ENCODE measurements around the gene RETN.

The RETN gene

GRCh38 chr19:7668842-7669241 is at the start of gene RETN:
Gene RETN (plus strand): TSS chr19:7669049. CDS start chr19:7669327, 278 bp downstream.
- no peaks in the 10 kb centered on the region for H3K9me3 ChIP-seq (ENCODE audit: insufficient read depth, low read depth, low read length)
- no peaks in the 10 kb centered on the region for H3K4me1 ChIP-seq (ENCODE audit: insufficient read depth, low read length)
- no peak within 1 kb of the TSS for H3K9ac ChIP-seq (ENCODE audit: low read depth, low read length)
- H3K27ac ChIP-seq (ENCODE audit: low read length) = no peak within 1 kb of the TSS
- H3K4me3 ChIP-seq (ENCODE audit: low read length) = peak within 1 kb of the TSS; percentile 48
- H3K36me3 ChIP-seq (ENCODE audit: insufficient read depth, low read depth, low read length) = no peaks in the 10 kb centered on the region
- peaks cover 62% of the 10 kb centered on the region for H3K27me3 ChIP-seq (ENCODE audit: insufficient read depth, low read length)

- H3K27ac ChIP-seq (ENCODE audit: low read length) = no peak overlapping the region
- H3K27me3 ChIP-seq (ENCODE audit: insufficient read depth, low read length) = no peaks in the 10 kb centered on the region
- H3K36me3 ChIP-seq (ENCODE audit: insufficient read depth, low read depth, low read length) = peaks cover 42% of the 10 kb centered on the region
Measured at GRCh38 chr19:7619671-7620441, 49.0 kb upstream of the RETN start.

GRCh38 chr19:7620442-7621412 is 48.1 kb upstream of the RETN start:
- no peak overlapping the region for H3K4me3 ChIP-seq (ENCODE audit: low read length)
- H3K36me3 ChIP-seq (ENCODE audit: insufficient read depth, low read depth, low read length) = peaks cover 45% of the 10 kb centered on the region
- no peaks in the 10 kb centered on the region for H3K4me1 ChIP-seq (ENCODE audit: insufficient read depth, low read length)
- H3K9me3 ChIP-seq (ENCODE audit: insufficient read depth, low read depth, low read length) = no peaks in the 10 kb centered on the region
- H3K27ac ChIP-seq (ENCODE audit: low read length) = no peak overlapping the region
- no peak overlapping the region for H3K9ac ChIP-seq (ENCODE audit: low read depth, low read length)
- no peaks in the 10 kb centered on the region for H3K27me3 ChIP-seq (ENCODE audit: insufficient read depth, low read length)

More at GRCh38 chr19:7619671-7620441, 49.0 kb upstream of the RETN start:
- H3K4me3 ChIP-seq (ENCODE audit: low read length) = no peak overlapping the region
- no peak overlapping the region for H3K9ac ChIP-seq (ENCODE audit: low read depth, low read length)
- no peaks in the 10 kb centered on the region for H3K9me3 ChIP-seq (ENCODE audit: insufficient read depth, low read depth, low read length)
- no peaks in the 10 kb centered on the region for H3K4me1 ChIP-seq (ENCODE audit: insufficient read depth, low read length)

GRCh38 chr19:7622933-7623685 is 45.7 kb upstream of the RETN start:
- Histone ChIP-seq H3K27me3 (ENCODE audit: insufficient read depth, low read length) (no peaks in the 10 kb centered on the region), H3K9ac (ENCODE audit: low read depth, low read length) (no peak overlapping the region), H3K27ac (ENCODE audit: low read length) (no peak overlapping the region), H3K4me3 (ENCODE audit: low read length) (no peak overlapping the region), H3K9me3 (ENCODE audit: insufficient read depth, low read depth, low read length) (no peaks in the 10 kb centered on the region), H3K4me1 (ENCODE audit: insufficient read depth, low read length) (no peaks in the 10 kb centered on the region), H3K36me3 (ENCODE audit: insufficient read depth, low read depth, low read length) (peaks cover 41% of the 10 kb centered on the region)

- no peak overlapping the region for H3K9ac ChIP-seq (ENCODE audit: low read depth, low read length)
- H3K36me3 ChIP-seq (ENCODE audit: insufficient read depth, low read depth, low read length) = peaks cover 32% of the 10 kb centered on the region
Measured at GRCh38 chr19:7623725-7624603, 44.9 kb upstream of the RETN start.

GRCh38 chr19:7624810-7625209 is 44.0 kb upstream of the RETN start:
- no peaks in the 10 kb centered on the region for H3K27me3 ChIP-seq (ENCODE audit: insufficient read depth, low read length)
- H3K4me3 ChIP-seq (ENCODE audit: low read length) = no peak overlapping the region
- no peak overlapping the region for H3K27ac ChIP-seq (ENCODE audit: low read length)
- no peak overlapping the region for H3K9ac ChIP-seq (ENCODE audit: low read depth, low read length)
- peaks cover 30% of the 10 kb centered on the region for H3K36me3 ChIP-seq (ENCODE audit: insufficient read depth, low read depth, low read length)
- no peaks in the 10 kb centered on the region; the same call in 1 of the 2 replicates for H3K4me1 ChIP-seq (ENCODE audit: insufficient read depth, low read length)
- H3K9me3 ChIP-seq (ENCODE audit: insufficient read depth, low read depth, low read length) = no peaks in the 10 kb centered on the region

More at GRCh38 chr19:7623725-7624603, 44.9 kb upstream of the RETN start:
- no peaks in the 10 kb centered on the region for H3K9me3 ChIP-seq (ENCODE audit: insufficient read depth, low read depth, low read length)
- H3K27me3 ChIP-seq (ENCODE audit: insufficient read depth, low read length) = no peaks in the 10 kb centered on the region
- no peak overlapping the region for H3K4me3 ChIP-seq (ENCODE audit: low read length)
- H3K27ac ChIP-seq (ENCODE audit: low read length) = no peak overlapping the region
- no peaks in the 10 kb centered on the region; the same call in 1 of the 2 replicates for H3K4me1 ChIP-seq (ENCODE audit: insufficient read depth, low read length)

- Histone ChIP-seq H3K9me3 (ENCODE audit: insufficient read depth, low read depth, low read length) (no peaks in the 10 kb centered on the region), H3K4me3 (ENCODE audit: low read length) (no peak overlapping the region), H3K27ac (ENCODE audit: low read length) (no peak overlapping the region), H3K27me3 (ENCODE audit: insufficient read depth, low read length) (no peaks in the 10 kb centered on the region), H3K36me3 (ENCODE audit: insufficient read depth, low read depth, low read length) (peaks cover 30% of the 10 kb centered on the region), H3K9ac (ENCODE audit: low read depth, low read length) (no peak overlapping the region), H3K4me1 (ENCODE audit: insufficient read depth, low read length) (no peaks in the 10 kb centered on the region; the same call in 1 of the 2 replicates)
Measured at GRCh38 chr19:7625763-7626372, 43.0 kb upstream of the RETN start.

GRCh38 chr19:7627166-7627565 is 41.7 kb upstream of the RETN start:
- no peaks in the 10 kb centered on the region for H3K27me3 ChIP-seq (ENCODE audit: insufficient read depth, low read length)
- no peak overlapping the region for H3K9ac ChIP-seq (ENCODE audit: low read depth, low read length)
- H3K9me3 ChIP-seq (ENCODE audit: insufficient read depth, low read depth, low read length) = no peaks in the 10 kb centered on the region
- H3K27ac ChIP-seq (ENCODE audit: low read length) = no peak overlapping the region
- H3K36me3 ChIP-seq (ENCODE audit: insufficient read depth, low read depth, low read length) = peaks cover 18% of the 10 kb centered on the region
- no peak overlapping the region for H3K4me3 ChIP-seq (ENCODE audit: low read length)
- H3K4me1 ChIP-seq (ENCODE audit: insufficient read depth, low read length) = no peaks in the 10 kb centered on the region; the same call in 1 of the 2 replicates

- Histone ChIP-seq H3K9ac (ENCODE audit: low read depth, low read length) (peak overlapping the region; percentile 87), H3K4me1 (ENCODE audit: insufficient read depth, low read length) (no peaks in the 10 kb centered on the region; the same call in 1 of the 2 replicates), H3K36me3 (ENCODE audit: insufficient read depth, low read depth, low read length) (0 out of 2 replicates have a peak, but pooled peaks cover 8% of the 10 kb centered on the region), H3K9me3 (ENCODE audit: insufficient read depth, low read depth, low read length) (no peaks in the 10 kb centered on the region), H3K27ac (ENCODE audit: low read length) (no peak overlapping the region), H3K27me3 (ENCODE audit: insufficient read depth, low read length) (peaks cover 1% of the 10 kb centered on the region; the same call in 1 of the 2 replicates), H3K4me3 (ENCODE audit: low read length) (peak overlapping the region; percentile 97)
Measured at GRCh38 chr19:7628589-7629311, 40.1 kb upstream of the RETN start.

All from iPS-20b (cell line).